GM12892 (cell line): Measurements from ENCODE around the gene FCGR3A.
"Not testable (repeated sequence)": the region's sequence is repeated elsewhere in the genome, so short reads cannot be mapped to it uniquely, and the experiment has no call there.

Experiments used
- POLR2A ChIP-seq: IDR thresholded peaks from 2 replicates; pipeline ENCODE4 v1.6.1; 2011; ENCODE audit warnings: low read depth, low read length, control low read depth
- POLR2AphosphoS5 ChIP-seq: IDR thresholded peaks from 2 replicates; pipeline ENCODE4 v1.6.1; 2011; ENCODE audit warnings: low read depth, low read length, control low read depth
- TAF1 ChIP-seq: IDR thresholded peaks from 2 replicates; pipeline ENCODE4 v1.6.1; 2011; ENCODE audit warnings: low read depth, mild to moderate bottlenecking, control low read depth, low read length, borderline replicate concordance

- TF ChIP-seq TAF1, POLR2AphosphoS5, POLR2A: not testable (repeated sequence)
Measured at GRCh38 chr1:161524742-161525291, 24.8 kb downstream of the FCGR3A start.
